Measurements from ENCODE around the gene FRAT2. TPM values are rescaled to one million over a fixed set of nuclear protein-coding genes. Genes with fewer than 3 reads are reported as not detected.

FRAT2 gene
- 12.0 TPM for polyA plus RNA-seq (ENCODE audit: insufficient read length)
- long read RNA-seq, donor 1, transcript FRAT2-201 (1 exons, 2,213 nt): major isoform, 21 of 21 reads
- long read RNA-seq, donor 1, partial matches to known transcripts: 0 of 21 reads
- long read RNA-seq, donor 1, other reads (novel, unspliced or antisense): 0 of 21 reads
- long read RNA-seq, donor 2, transcript FRAT2-201 (1 exons, 2,213 nt): major isoform, 27 of 27 reads
- long read RNA-seq, donor 2, partial matches to known transcripts: 0 of 27 reads
- long read RNA-seq, donor 2, other reads (novel, unspliced or antisense): 0 of 27 reads
- long read RNA-seq, donor 3, transcript FRAT2-201 (1 exons, 2,213 nt): major isoform, 19 of 19 reads
- long read RNA-seq, donor 3, partial matches to known transcripts: 0 of 19 reads
- long read RNA-seq, donor 3, other reads (novel, unspliced or antisense): 0 of 19 reads
- long read RNA-seq, donor 4: 0 reads
- long read RNA-seq, donor 5, transcript FRAT2-201 (1 exons, 2,213 nt): major isoform, 45 of 45 reads
- long read RNA-seq, donor 5, partial matches to known transcripts: 0 of 45 reads
- long read RNA-seq, donor 5, other reads (novel, unspliced or antisense): 0 of 45 reads
- long read RNA-seq, donor 6, transcript FRAT2-201 (1 exons, 2,213 nt): major isoform, 30 of 30 reads
- long read RNA-seq, donor 6, partial matches to known transcripts: 0 of 30 reads
- long read RNA-seq, donor 6, other reads (novel, unspliced or antisense): 0 of 30 reads
- long read RNA-seq, donor 7, transcript FRAT2-201 (1 exons, 2,213 nt): major isoform, 27 of 27 reads
- long read RNA-seq, donor 7, partial matches to known transcripts: 0 of 27 reads
- long read RNA-seq, donor 7, other reads (novel, unspliced or antisense): 0 of 27 reads
- long read RNA-seq, donor 8, transcript FRAT2-201 (1 exons, 2,213 nt): major isoform, 10 of 10 reads
- long read RNA-seq, donor 8, partial matches to known transcripts: 0 of 10 reads
- long read RNA-seq, donor 8, other reads (novel, unspliced or antisense): 0 of 10 reads

GRCh38 chr10:97334370-97335175 is at the start of gene FRAT2:
FRAT2 (minus strand) TSS chr10:97334729; CDS start chr10:97334572, 157 bp downstream.
- peak; percentile 89 for DNase-seq

- DNase-seq: no peak
Measured at GRCh38 chr10:97384156-97384555, 49.6 kb upstream of the FRAT2 start.

- no peak for DNase-seq
Measured at GRCh38 chr10:97383159-97383558, 48.6 kb upstream of the FRAT2 start.

GRCh38 chr10:97381626-97382025 is 47.1 kb upstream of the FRAT2 start:
- DNase-seq: no peak

GRCh38 chr10:97380516-97380915 is 46.0 kb upstream of the FRAT2 start:
- DNase-seq: no peak

- no peak for DNase-seq
Measured at GRCh38 chr10:97378933-97379921, 44.7 kb upstream of the FRAT2 start.

- no peak for DNase-seq
Measured at GRCh38 chr10:97376413-97376812, 41.9 kb upstream of the FRAT2 start.

GRCh38 chr10:97373456-97373855 is 38.9 kb upstream of the FRAT2 start:
- no peak for DNase-seq

GRCh38 chr10:97372233-97372875 is 37.8 kb upstream of the FRAT2 start:
- DNase-seq: no peak

GRCh38 chr10:97371696-97372095 is 37.2 kb upstream of the FRAT2 start:
- DNase-seq: no peak

GRCh38 chr10:97367126-97367649 is 32.7 kb upstream of the FRAT2 start:
- DNase-seq: no peak

GRCh38 chr10:97366572-97366971 is 32.0 kb upstream of the FRAT2 start:
- DNase-seq: no peak

- DNase-seq: no peak
Measured at GRCh38 chr10:97365761-97366351, 31.3 kb upstream of the FRAT2 start.

- no peak for DNase-seq
Measured at GRCh38 chr10:97363071-97363470, 28.5 kb upstream of the FRAT2 start.

- no peak for DNase-seq
Measured at GRCh38 chr10:97362310-97363033, 27.9 kb upstream of the FRAT2 start.

- no peak for DNase-seq
Measured at GRCh38 chr10:97361537-97361901, 27.0 kb upstream of the FRAT2 start.

- DNase-seq: no peak
Measured at GRCh38 chr10:97360705-97361536, 26.4 kb upstream of the FRAT2 start.

GRCh38 chr10:97358781-97359180 is 24.3 kb upstream of the FRAT2 start:
- DNase-seq: no peak

All from left kidney (tissue), 8 donors.